ENCODE measurements around the gene TNFRSF1B.

TNFRSF1B gene

GRCh38 chr1:12144236-12144635 lies 22.6 kb upstream of the TNFRSF1B start:
- TF ChIP-seq EZH2phosphoT487 (IDR thresholded peaks at IDR 0.05; ENCODE audit: borderline replicate concordance, low read length) (no peak), CTCF (IDR thresholded peaks at IDR 0.05; ENCODE audit: low read depth, low read length, poor library complexity, severe bottlenecking) (no peak)
- H3K4me1 ChIP-seq (ENCODE audit: control insufficient read depth, low read length): peaks cover 59% of the 10 kb centered on the region
- H3K4me2 ChIP-seq (ENCODE audit: low read length): peak overlapping the region; percentile 59
- no peaks in the 10 kb centered on the region for H3K9me2 ChIP-seq (replicated peaks; ENCODE audit: control insufficient read depth, low read length)
- peaks cover 4% of the 10 kb centered on the region for H3F3A ChIP-seq (ENCODE audit: control insufficient read depth, insufficient read depth)
- no peaks in the 10 kb centered on the region for H3K9me3 ChIP-seq (ENCODE audit: control insufficient read depth, insufficient read depth, low read length)
- H3K79me2 ChIP-seq (ENCODE audit: control insufficient read depth, low read length): no peaks in the 10 kb centered on the region
- H4K20me1 ChIP-seq (ENCODE audit: control insufficient read depth, insufficient read depth, low read depth, low read length): no peaks in the 10 kb centered on the region
- H3K27me3 ChIP-seq (ENCODE audit: control insufficient read depth, low read length): no peaks in the 10 kb centered on the region
- H3K4me3 ChIP-seq (ENCODE audit: low read length): 0 out of 2 replicates have a peak overlapping the region, but pooled peaks have one; percentile 19
- H3K27ac ChIP-seq (ENCODE audit: low read depth, low read length): no peak overlapping the region
- H3K36me3 ChIP-seq (ENCODE audit: control insufficient read depth, low read length): no peaks in the 10 kb centered on the region

GRCh38 chr1:12144969-12145368 lies 21.8 kb upstream of the TNFRSF1B start:
- H3K36me3 ChIP-seq (ENCODE audit: control insufficient read depth, low read length): no peaks in the 10 kb centered on the region; the same call in 1 of the 2 replicates
- H3K79me2 ChIP-seq (ENCODE audit: control insufficient read depth, low read length): no peaks in the 10 kb centered on the region
- H3K27me3 ChIP-seq (ENCODE audit: control insufficient read depth, low read length): no peaks in the 10 kb centered on the region
- no peak overlapping the region for H3K4me2 ChIP-seq (ENCODE audit: low read length)
- no peaks in the 10 kb centered on the region for H4K20me1 ChIP-seq (ENCODE audit: control insufficient read depth, insufficient read depth, low read depth, low read length)
- H3K9me3 ChIP-seq (ENCODE audit: control insufficient read depth, insufficient read depth, low read length): peaks cover 3% of the 10 kb centered on the region; the same call in 1 of the 2 replicates
- H3K4me3 ChIP-seq (ENCODE audit: low read length): no peak overlapping the region
- no peaks in the 10 kb centered on the region for H3K9me2 ChIP-seq (replicated peaks; ENCODE audit: control insufficient read depth, low read length)
- H3F3A ChIP-seq (ENCODE audit: control insufficient read depth, insufficient read depth): peaks cover 11% of the 10 kb centered on the region
- H3K4me1 ChIP-seq (ENCODE audit: control insufficient read depth, low read length): peaks cover 67% of the 10 kb centered on the region
- no peak for TF ChIP-seq CTCF (IDR thresholded peaks at IDR 0.05; ENCODE audit: low read depth, low read length, poor library complexity, severe bottlenecking)
- no peak for TF ChIP-seq EZH2phosphoT487 (IDR thresholded peaks at IDR 0.05; ENCODE audit: borderline replicate concordance, low read length)
- H3K27ac ChIP-seq (ENCODE audit: low read depth, low read length): no peak overlapping the region

GRCh38 chr1:12145616-12146342 lies 21.0 kb upstream of the TNFRSF1B start:
- H3K27me3 ChIP-seq (ENCODE audit: control insufficient read depth, low read length): no peaks in the 10 kb centered on the region
- no peak overlapping the region for H3K4me3 ChIP-seq (ENCODE audit: low read length)
- peaks cover 19% of the 10 kb centered on the region for H3F3A ChIP-seq (ENCODE audit: control insufficient read depth, insufficient read depth)
- no peak overlapping the region for H3K27ac ChIP-seq (ENCODE audit: low read depth, low read length)
- no peaks in the 10 kb centered on the region for H3K79me2 ChIP-seq (ENCODE audit: control insufficient read depth, low read length)
- H4K20me1 ChIP-seq (ENCODE audit: control insufficient read depth, insufficient read depth, low read depth, low read length): no peaks in the 10 kb centered on the region
- H3K9me3 ChIP-seq (ENCODE audit: control insufficient read depth, insufficient read depth, low read length): peaks cover 3% of the 10 kb centered on the region; the same call in 1 of the 2 replicates
- H3K36me3 ChIP-seq (ENCODE audit: control insufficient read depth, low read length): no peaks in the 10 kb centered on the region; the same call in 1 of the 2 replicates
- no peak overlapping the region for H3K4me2 ChIP-seq (ENCODE audit: low read length)
- H3K4me1 ChIP-seq (ENCODE audit: control insufficient read depth, low read length): peaks cover 75% of the 10 kb centered on the region
- no peak for TF ChIP-seq CTCF (IDR thresholded peaks at IDR 0.05; ENCODE audit: low read depth, low read length, poor library complexity, severe bottlenecking)
- H3K9me2 ChIP-seq (replicated peaks; ENCODE audit: control insufficient read depth, low read length): no peaks in the 10 kb centered on the region

Data from DOHH2 (cell line).